HG03159 (cell line): Measurements from ENCODE around the gene HHATL.

Source experiments
- ATAC-seq: cut with Tn5 transposase; IDR thresholded peaks from one replicate; pipeline ENCODE4 v1.9.1; 2021; ENCODE audit warnings: mild to moderate bottlenecking, moderate library complexity; ENCODE audit not compliant: unreplicated experiment

The HHATL gene

DNA sequence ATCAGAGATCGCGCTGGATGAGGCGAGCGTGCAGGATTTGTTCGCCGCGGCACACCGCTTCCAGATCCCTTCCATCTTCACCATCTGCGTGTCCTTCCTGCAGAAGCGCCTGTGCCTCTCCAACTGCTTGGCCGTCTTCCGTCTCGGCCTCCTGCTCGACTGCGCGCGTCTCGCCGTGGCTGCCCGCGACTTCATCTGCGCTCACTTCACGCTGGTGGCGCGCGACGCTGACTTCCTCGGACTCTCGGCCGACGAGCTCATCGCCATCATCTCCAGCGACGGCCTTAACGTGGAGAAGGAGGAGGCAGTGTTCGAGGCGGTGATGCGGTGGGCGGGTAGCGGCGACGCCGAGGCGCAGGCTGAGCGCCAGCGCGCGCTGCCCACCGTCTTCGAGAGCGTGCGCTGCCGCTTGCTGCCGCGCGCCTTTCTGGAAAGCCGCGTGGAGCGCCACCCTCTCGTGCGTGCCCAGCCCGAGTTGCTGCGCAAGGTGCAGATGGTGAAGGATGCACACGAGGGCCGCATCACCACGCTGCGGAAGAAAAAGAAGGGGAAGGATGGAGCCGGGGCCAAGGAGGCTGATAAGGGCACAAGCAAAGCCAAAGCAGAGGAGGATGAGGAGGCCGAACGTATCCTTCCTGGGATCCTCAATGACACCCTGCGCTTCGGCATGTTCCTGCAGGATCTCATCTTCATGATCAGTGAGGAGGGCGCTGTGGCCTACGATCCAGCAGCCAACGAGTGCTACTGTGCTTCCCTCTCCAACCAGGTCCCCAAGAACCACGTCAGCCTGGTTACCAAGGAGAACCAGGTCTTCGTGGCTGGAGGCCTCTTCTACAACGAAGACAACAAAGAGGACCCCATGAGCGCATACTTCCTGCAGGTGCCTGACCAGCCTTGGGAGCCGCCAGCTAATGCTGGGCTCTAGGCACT lies 16.4 kb downstream of the HHATL start:
- no peak for ATAC-seq

DNA sequence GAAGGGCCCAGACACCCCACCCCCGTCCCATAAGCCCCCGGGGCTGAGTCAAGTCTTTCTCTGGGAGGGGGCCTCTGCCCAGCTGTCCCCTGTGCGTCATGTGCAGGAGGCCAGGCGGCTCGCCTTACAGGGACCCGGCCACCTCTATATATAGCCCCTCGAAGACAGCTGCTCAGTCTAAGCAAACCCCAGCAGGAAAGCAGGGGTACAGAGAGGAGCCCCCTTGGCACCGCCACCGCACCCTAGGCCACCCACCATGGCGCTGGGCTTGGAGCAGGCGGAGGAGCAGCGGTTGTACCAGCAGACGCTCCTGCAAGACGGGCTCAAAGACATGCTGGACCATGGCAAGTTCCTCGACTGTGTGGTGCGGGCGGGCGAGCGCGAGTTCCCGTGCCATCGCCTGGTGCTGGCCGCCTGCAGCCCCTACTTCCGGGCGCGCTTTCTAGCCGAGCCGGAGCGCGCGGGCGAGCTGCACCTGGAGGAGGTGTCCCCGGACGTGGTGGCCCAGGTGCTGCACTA lies 17.2 kb downstream of the HHATL start, which contains the start of gene KLHL40:
TSS of gene KLHL40 (plus strand) at position 175 of the 519 bp plus-strand sequence. CDS start at position 257, 82 bp downstream.
- ATAC-seq = no peak

DNA sequence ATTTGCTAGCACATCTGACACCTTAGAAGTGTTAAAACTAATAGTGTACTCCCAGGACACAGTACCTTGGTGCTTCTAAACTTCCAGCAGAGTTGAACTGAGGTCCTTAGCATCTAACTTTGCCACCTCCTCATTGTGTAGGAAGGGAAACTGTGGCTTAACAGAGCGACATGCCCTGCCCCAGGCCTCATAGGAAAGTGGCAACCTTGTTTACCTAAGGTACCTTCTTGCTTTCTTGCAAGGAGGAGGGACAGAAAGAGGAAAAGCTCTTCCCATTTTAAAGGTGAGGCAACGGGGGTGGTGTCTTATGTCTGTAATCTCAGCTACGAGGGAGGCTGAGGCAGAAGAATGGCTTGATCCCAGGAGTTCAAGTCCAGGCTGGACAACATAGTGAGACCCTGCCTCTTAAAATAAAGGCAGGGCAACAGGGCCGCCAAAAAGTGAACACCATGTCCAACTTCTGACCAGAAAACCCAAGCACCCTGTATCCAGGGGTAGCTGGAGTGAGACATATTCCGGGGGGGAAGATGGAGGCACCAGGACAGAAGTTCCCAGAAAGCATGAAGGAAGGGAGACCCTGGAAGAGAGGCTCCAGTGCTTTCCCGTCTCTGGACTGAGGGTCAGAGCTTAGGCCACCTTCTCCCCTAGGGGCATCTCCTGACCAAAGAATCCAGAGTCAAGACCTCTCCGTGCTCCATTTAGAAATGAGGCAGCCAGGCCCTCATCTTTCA lies 17.8 kb downstream of the HHATL start:
- ATAC-seq = no peak

DNA sequence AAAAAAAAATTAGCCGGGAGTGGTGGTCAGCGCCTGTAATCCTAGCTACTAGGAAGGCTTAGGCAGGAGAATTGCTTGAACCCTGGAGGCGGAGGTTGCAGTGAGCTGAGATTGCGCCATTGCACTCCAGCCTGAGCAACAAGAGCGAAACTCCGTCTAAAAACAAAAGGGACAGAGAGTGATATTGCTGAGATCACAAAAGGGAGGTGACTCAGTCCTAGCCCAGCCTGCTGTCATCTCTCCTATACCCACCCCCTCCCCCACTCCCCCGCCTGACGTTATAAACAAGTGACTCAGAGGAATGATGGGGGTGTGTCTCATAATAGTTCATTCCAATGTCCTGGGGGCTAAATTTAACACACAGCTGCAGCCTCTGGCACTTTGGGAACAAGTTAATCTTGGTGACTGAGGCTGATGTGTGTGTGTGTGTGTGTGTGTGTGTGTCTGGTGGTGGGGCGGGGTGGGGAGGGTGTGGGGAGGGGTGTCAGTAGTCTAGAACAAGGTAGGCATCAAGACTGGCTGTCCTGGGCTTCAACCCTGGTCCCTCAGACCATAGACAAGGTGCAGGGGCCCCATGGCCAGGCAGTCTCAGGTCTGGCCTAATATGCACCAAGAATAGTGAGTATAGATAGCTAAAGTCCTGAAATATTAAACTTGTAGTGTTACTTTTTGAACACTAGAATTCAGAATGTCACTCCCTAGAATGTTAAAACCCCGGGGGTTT lies 18.6 kb downstream of the HHATL start:
- ATAC-seq = no peak

DNA sequence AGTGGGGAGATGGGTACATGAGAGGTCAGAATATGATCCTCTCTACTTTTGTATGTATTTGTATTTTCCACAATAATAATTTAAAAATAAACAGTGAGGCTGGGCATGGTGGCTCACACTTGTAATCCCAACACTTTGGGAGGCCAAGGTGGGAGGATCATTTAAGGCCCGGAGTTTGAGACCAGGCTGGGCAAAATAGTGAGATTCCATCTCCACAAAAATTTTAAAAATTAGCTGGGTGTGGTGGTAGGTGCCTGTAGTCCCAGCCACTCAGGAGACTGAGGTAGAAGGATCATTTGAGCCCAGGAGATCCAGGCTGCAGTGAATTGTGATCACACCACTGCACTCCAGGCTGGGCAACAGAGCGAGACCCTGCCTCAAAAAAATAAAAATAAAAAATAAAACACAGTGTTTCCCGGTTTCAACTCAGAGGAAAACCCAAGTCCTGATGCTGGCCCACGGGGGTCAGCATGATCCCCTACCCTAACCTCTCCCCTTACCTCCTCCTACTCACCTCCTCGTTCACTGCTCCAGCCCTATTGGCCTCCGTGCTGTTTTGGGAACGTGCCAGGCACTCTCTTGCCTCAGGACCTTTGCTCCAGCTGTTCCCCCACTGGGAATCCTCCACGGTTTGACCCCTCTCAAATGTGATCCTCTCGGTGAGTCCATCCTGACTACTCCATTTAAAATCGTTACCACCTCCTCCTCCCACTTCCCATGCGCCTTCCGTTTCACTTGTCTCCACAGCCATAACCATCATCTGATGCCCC lies 20.1 kb downstream of the HHATL start:
- no peak for ATAC-seq

DNA sequence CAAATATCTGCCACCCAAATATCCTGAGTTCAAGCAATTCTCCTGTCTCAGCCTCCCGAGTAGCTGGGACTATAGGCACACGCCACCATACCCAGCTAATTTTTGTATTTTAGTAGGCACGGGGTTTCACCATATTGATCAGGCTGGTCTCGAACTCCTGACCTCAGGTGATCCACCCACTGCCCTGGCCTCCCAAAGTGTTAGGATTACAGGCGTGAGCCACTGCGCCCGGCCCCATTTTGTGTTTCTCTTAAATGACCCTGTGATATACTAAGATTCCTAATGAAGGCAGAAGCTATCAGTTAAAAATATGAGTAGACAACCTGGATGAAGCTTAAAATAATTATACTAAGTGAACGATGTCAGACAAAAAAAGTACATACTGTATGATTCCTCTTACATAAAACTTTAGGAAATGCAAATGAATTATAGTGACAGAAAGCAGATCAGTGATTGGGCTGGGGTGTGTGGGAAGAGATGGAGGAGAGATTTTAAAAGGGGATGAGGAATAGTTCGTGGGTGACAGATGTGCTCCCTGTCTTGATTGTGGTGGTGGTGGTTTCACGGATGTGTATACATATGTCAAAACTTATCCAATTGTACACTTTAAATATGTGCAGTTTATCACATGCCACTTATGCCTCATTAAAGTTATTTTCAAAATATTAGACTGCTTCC lies 21.1 kb downstream of the HHATL start:
- no peak for ATAC-seq

DNA sequence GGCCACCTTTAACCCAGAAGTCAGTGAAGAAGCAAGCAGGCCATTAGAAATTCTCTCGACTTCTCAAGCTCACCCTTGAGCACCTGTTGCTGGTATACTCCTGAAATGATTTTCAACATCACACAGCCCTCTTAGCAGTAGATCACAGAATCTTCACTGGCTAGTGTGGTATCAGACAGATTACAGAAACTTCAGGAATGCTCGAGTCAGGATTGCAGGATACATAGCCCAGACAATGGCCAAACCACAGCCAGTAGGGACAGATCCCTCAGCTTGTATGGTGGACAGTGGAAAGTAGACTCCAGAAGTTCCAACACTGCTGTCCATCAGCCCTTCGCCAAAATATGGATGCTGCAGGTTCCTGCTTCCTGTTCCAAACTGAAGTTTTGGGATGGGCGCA lies 21.8 kb downstream of the HHATL start:
- ATAC-seq = no peak

DNA sequence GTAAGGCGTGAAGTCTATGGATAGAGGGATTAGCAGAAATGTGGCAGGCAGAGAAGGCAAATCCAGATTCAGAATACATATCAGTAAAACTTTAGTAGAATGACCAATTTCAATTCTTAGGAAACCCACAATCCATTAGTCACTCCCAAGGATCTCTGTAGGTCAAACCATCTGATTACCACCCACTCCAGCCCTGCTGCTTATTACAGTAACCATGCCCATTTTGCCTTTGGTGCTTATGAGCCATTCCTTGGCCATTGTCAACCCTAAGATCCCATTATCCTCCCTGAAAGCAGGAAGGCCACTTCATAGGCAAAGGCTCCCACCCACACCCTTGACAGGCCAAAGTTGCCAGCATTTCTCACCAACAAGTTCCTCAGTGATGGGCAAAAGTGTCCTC lies 22.3 kb downstream of the HHATL start:
- no peak for ATAC-seq

DNA sequence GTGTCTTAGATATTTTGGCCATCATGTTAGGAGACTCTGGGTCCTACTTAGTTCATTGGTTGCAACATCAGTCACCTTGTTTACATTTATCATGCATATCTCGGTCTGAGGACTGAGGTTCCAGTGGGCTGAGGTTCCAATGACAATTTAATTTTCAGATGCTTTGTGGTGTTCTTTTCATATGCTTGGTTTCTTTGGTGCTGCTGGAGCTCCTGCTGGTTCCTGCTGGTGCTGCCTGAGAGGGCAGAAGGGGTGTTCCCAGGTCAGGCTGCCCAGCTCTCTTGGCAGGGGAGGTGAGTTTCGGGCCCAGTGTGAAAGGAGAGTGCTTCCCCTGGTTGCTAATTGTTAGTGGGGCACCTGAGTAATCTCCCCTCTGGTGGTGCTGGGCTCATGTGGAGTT lies 24.2 kb downstream of the HHATL start:
- ATAC-seq = no peak

DNA sequence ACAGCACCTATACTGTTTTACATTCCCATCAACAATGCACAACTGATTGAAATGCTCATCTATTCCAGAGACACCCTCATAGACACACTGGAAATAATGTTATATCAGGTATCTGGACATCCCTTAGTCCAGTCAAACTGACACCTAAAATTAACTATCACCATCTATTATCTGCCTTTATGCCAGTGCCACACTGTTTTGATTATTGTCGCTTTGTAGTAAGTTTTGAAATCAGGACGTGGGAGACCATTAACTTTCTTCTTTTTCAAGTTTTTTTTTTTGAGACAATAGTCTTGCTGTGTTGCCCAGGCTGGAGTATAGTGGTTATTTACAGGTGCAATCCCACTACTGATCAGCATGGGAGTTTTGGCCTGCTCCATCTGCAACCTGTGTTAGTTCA lies 26.7 kb downstream of the HHATL start:
- no peak for ATAC-seq

DNA sequence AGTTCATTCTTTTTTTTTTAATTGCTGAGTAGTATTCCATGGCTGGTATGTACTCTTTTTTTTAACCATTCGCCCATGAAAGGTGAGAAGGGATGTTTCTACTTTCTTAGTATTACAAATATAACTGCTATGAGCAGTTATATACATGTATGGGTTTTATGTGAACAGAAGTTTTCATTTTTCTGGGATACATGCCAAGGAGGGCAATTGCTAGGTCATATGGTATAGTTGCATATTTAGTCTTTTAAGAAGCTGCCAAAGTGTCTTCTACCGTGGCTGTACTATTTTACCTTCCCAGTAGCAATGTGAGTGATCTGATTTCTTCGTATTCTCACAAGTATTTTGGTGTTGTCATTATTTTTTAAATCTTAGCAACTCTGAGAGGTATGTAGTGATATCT lies 28.5 kb downstream of the HHATL start:
- ATAC-seq = no peak

DNA sequence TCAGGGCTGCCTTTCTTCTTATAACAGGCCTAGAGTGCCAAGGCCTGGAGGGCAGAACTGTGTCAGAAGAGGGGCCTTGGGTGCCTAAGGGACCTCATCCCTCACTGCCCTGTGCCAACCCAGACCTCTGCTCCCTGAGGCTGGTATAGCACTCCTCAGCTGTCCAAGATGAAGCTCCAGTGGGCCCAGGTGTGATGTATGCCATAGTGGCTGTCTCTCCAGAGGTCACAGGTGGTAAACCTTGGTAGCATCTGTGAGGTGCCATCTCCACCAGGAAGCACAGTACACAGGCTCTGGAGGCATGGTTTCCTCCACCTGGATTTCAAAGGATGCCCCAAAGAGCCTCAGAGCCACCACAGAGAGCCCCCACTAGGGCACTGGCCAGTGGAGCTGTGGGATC lies 29.5 kb downstream of the HHATL start:
- no peak for ATAC-seq

DNA sequence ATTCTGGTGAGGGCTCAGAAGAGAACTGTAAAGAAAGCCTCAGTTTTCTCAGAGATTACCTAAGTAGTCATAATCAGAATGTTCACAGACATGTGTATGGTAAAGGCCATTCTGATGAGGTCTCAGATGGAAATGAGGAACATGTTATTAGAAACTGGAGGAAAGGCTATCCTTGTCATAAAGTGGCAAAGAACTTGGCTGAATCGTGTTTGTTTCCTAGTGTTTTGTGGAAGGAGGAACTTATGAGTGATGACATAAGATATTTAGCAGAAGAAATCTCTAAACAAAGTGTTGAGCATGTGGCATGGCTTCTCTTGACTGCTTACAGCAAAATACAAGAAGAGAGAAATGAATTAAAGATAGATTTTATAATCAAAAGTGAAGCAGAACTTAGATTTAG lies 30.1 kb downstream of the HHATL start:
- ATAC-seq = no peak

DNA sequence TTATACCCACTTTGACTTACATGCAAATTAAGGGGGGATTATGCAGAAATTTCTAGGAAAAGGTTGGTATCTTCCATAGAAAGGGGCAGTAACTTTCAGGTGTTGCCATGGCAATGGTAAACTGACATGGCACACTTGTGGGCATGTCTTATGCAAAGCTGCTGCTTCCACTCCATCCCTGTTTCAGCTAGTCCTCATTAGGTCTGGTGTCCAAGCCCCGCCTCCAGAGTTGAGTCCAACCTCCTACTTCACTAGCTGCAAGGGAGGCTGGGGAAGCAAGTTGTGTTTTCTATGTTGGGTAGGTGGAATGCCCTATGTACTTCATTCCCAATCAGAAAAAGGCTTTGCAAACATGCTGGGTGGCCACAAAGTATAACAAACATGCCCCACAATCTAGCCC lies 31.9 kb downstream of the HHATL start:
- no peak for ATAC-seq

DNA sequence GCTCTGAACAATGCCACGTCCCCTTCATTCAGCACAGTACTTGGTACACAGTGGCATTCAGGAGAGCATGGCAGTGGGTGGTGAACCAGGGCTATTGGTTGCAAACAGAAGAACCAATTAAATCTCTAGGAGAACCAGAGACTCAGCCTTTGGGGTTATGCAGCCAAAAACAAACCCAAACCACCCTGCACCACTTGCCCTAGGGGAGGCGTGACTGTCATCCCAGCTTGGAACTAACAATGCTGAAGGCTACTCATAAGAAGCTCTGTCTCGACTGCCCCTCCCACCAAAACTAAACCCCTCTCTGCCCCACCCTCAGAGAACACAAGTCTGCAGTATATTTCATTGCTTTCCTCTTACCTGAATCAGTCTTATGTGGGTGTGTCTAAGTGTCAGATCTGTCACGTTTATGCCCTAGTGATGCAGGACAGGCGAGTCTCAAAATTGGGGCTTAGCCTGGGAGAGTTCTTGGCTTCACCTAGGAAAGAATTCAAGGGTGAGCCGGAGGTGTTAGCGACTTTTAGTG lies 32.5 kb downstream of the HHATL start:
- ATAC-seq = no peak

DNA sequence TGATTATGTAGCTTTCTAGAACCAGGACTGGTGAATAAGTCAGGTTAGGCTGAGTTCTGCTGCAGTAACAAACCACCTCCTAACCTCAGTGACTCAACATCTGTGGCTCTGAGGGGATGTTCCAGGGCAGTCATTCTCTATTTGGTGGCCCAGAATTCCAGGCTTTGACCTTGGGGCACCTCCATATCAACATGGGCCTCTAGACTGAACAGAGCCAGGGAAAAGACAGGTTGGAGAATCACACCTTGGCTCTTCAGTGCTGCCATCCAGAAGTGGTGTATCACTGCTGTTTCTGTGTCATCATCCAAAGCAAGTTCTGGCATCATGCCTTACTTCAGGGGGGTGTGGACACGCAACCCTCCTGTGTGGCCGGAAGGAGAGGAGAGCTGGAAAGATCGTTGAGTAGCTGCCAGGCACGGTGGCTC lies 33.8 kb downstream of the HHATL start:
- no peak for ATAC-seq

DNA sequence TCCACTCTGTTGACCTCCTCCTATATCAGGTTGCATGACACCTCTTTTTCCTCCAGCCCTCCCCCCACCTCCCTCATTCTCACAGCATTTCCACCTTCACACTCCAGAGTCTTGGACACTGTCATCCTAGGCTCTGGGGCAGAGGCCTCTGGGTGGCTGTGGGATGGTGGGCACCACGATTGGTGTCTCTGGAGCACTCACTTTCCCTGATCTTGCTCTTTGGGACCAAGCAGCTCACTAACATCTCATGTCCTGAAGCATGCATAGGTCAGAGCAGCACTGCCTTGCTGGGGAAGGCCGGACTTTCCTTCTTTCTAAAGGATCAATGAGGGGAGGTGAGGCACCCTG lies 34.2 kb downstream of the HHATL start:
- no peak for ATAC-seq

DNA sequence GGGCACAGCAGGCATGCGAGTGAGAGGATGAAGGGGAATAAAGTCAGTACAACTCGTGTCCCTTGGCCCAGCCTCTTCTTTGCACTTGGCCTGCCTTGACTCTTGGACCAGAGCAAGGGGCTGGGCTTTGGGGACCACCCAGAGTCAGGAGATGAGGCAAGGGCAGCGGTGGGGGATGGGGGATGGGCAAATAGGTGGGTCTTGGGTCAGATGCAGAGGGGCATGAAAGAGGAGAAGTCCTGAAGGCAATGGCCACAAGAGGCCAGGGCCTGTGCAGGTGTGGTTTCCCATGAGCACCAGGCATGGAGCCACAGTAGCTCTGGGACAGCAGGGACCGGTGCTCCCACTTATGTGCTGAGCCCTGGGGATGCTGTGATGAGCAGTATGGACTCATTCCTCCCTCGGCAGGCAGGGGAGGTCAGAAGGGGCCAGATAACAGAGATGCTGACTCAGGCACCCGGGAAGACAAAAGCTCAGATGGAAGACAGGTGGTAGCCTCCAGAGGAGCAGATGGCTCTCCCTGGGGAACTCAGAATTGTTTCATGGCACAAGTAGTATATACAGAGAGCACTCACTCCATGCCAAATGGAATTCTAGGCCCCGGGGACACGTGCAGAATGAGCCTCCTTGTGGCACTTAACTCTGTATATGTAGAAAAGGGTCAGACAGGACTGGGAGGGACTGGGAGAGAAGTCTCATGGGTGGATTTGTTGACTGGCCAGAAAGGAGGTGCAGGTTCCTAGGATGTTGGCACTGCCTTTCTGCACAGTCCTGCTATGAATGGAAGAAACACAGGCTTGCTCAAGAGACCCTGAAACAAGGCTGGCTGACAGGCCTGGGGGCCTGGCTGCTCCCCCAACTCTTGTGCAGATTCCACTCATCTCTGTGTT lies 34.8 kb downstream of the HHATL start:
- no peak for ATAC-seq

DNA sequence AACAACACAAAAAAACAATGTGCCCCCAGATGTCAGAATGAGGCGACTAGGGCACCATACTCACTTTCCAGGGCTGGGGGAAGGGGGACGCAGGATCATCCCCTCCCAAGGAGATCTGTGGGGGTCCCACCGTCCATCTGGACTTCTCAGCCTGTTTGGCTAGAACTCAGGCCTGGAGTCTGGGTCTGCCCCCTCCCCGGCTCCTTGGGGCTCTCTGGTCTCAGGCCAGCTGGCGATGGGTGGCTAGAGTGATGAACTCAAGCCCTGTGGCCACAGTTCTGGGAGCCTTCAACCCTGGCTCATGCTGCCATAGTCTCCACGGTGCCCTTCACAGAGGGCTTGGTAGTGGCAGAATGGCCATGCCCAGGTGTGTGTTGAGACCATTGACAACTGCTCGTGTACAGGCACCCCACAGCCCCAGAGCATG lies 35.5 kb downstream of the HHATL start:
- ATAC-seq = no peak
